ENCODE results near the gene TWF2. TPM values are rescaled to one million over a fixed set of nuclear protein-coding genes. Genes with fewer than 3 reads are reported as not detected.

The TWF2 gene
- total and polyA plus RNA-seq, 10 of the 15 experiments (the other 5 are each of a cell fraction or from before 2014, with no cell fraction given) = 0.16 to 106 (median 68.5) TPM

GRCh38 chr3:52265387-52265786 lies 26.4 kb upstream of the TWF2 start:
- in situ Hi-C loops (cut with MboI) (no loop called here), intact Hi-C loops (cut with micrococcal nuclease; ENCODE audit: unreplicated experiment) (no loop called here)
- ChIA-PET CTCF (no interaction called here), RAD21 (ENCODE audit: unreplicated experiment) (no interaction called here), SMC1A (ENCODE audit: uncharacterized antibody, unreplicated experiment) (no interaction called here), POLR2A (no interaction called here)
- Histone ChIP-seq H2AFZ (ENCODE audit: control insufficient read depth, low read depth, low read length) (no peak overlapping the region), H3K9me3 (replicated peaks; ENCODE audit: control insufficient read depth, insufficient read depth, low read length) (no peaks in the 10 kb centered on the region), H3K27me3 (replicated peaks in 1 of 2; ENCODE audit: control insufficient read depth in 2 of 2, insufficient read depth in 2 of 2, low read length in 1 of 2) (no peaks in the 10 kb centered on the region), H3K79me2 (ENCODE audit: control insufficient read depth, insufficient read depth, low read length) (peaks cover 24% of the 10 kb centered on the region), H3K36me3 (ENCODE audit: control insufficient read depth in 2 of 2, insufficient read depth in 2 of 2, low read length in 1 of 2) (peaks cover 13 to 43% of the 10 kb centered on the region in 2 experiments), H3K4me2 (ENCODE audit: control insufficient read depth, insufficient read depth) (no peak overlapping the region), H3K27ac (ENCODE audit: control insufficient read depth, insufficient read depth) (no peak overlapping the region), H3K4me3 (no peak overlapping the region), H3K9ac (ENCODE audit: control insufficient read depth, insufficient read depth, low read length) (no peak overlapping the region), H3K4me1 (ENCODE audit: control insufficient read depth, insufficient read depth, low read length) (peaks cover 8% of the 10 kb centered on the region), H4K20me1 (ENCODE audit: control insufficient read depth, insufficient read depth) (no peaks in the 10 kb centered on the region)
- no peak for ATAC-seq
- DNase-seq (ENCODE audit: low read depth, low spot score) = no peak
- peak; percentile 36; the same call in 1 of the 2 replicates for TF ChIP-seq ZBTB33 (IDR thresholded peaks at IDR 0.05)
- no peak for TF ChIP-seq TARDBP (IDR thresholded peaks at IDR 0.05; ENCODE audit: borderline replicate concordance)
- FAIRE-seq = no peak
- no TSS peak for BruUV-seq (replicated peaks)
- WGBS (ENCODE audit: insufficient coverage, insufficient replicate concordance, low lambda C conversion rate, missing lambda C conversion rate) = 100% methylated on average over 2 of the region's 6 CpGs

- FAIRE-seq (no peak), ATAC-seq (no peak; the same call in 2 of the 3 replicates), DNase-seq (ENCODE audit: low read depth, low spot score) (no peak)
- Histone ChIP-seq H3K27ac (ENCODE audit: control insufficient read depth, insufficient read depth) (no peak overlapping the region), H3K4me3 (no peak overlapping the region), H2AFZ (ENCODE audit: control insufficient read depth, low read depth, low read length) (no peak overlapping the region), H3K9me3 (replicated peaks; ENCODE audit: control insufficient read depth, insufficient read depth, low read length) (no peaks in the 10 kb centered on the region), H4K20me1 (ENCODE audit: control insufficient read depth, insufficient read depth) (no peaks in the 10 kb centered on the region), H3K27me3 (replicated peaks in 1 of 2; ENCODE audit: control insufficient read depth in 2 of 2, insufficient read depth in 2 of 2, low read length in 1 of 2) (no peaks in the 10 kb centered on the region), H3K36me3 (ENCODE audit: control insufficient read depth in 2 of 2, insufficient read depth in 2 of 2, low read length in 1 of 2) (peaks cover 9 to 51% of the 10 kb centered on the region in 2 experiments), H3K79me2 (ENCODE audit: control insufficient read depth, insufficient read depth, low read length) (peaks cover 3% of the 10 kb centered on the region), H3K4me1 (ENCODE audit: control insufficient read depth, insufficient read depth, low read length) (peaks cover 5% of the 10 kb centered on the region), H3K9ac (ENCODE audit: control insufficient read depth, insufficient read depth, low read length) (no peak overlapping the region), H3K4me2 (ENCODE audit: control insufficient read depth, insufficient read depth) (no peak overlapping the region)
- ChIA-PET RAD21 (ENCODE audit: unreplicated experiment) (interaction anchor here (0.8 kb wide), 1 partner anchor 22 kb away, joined by 3 read pairs; no protein-coding TSS in a partner anchor), POLR2A (interaction anchor here (1.0 kb wide), 1 partner anchor 10 kb away, joined by 3 read pairs; no protein-coding TSS in a partner anchor), SMC1A (ENCODE audit: uncharacterized antibody, unreplicated experiment) (no interaction called here), CTCF (interaction anchor here (1.1 to 2.2 kb wide), 5 partner anchors 9 to 43 kb away, joined by 3 to 8 read pairs (median 6); partner anchors contain the start of genes TLR9 and TWF2)
- BruUV-seq (replicated peaks) = no TSS peak
- in situ Hi-C loops (cut with MboI) = no loop called here
- intact Hi-C loops (cut with micrococcal nuclease; ENCODE audit: unreplicated experiment) = no loop called here
- TF ChIP-seq BCLAF1 (IDR thresholded peaks at IDR 0.05) = no peak
- TF ChIP-seq FOS (IDR thresholded peaks at IDR 0.05; ENCODE audit: borderline replicate concordance, extremely low read depth, insufficient read length) = no peak
- no peak for TF ChIP-seq IRF5 (IDR thresholded peaks at IDR 0.05; ENCODE audit: borderline replicate concordance)
- TF ChIP-seq TCF3 (IDR thresholded peaks at IDR 0.05; ENCODE audit: borderline replicate concordance, insufficient read depth, low read depth, low read length) = no peak
- no peak for TF ChIP-seq CBX5 (IDR thresholded peaks at IDR 0.05; ENCODE audit: low read depth)
- TF ChIP-seq MLLT1 (IDR thresholded peaks at IDR 0.05) = no peak
- TF ChIP-seq ZNF24 (IDR thresholded peaks at IDR 0.05) = no peak
- no peak for TF ChIP-seq SMAD1 (IDR thresholded peaks at IDR 0.05; ENCODE audit: low read depth, partially characterized antibody)
Observed at GRCh38 chr3:52262447-52262846, 23.5 kb upstream of the TWF2 start.

All from GM12878 (cell line).